ENCODE results near the gene EPX. TPM values are rescaled to one million over a fixed set of nuclear protein-coding genes. Genes with fewer than 3 reads are reported as not detected.
A peak's percentile ranks its signal among the peaks of the same experiment; 100 is the strongest.

Gene EPX
- polyA plus RNA-seq, 2 of the 4 experiments (the other 2 are of a cell fraction), result not detected

- TF ChIP-seq EHMT2 (IDR thresholded peaks at IDR 0.05; ENCODE audit: low read depth) (no peak), CTCF (IDR thresholded peaks at IDR 0.05) (peak; percentile 61), RNF2 (IDR thresholded peaks at IDR 0.05; ENCODE audit: borderline replicate concordance, low read depth) (no peak)
Measured at GRCh38 chr17:58172369-58173071, 20.0 kb upstream of the EPX start (continued).

GRCh38 chr17:58174871-58175270, 17.7 kb upstream of the EPX start:
- Histone ChIP-seq H3K4me1 (no peaks in the 10 kb centered on the region), H3K27ac (no peak overlapping the region), H3K4me3 (no peak overlapping the region), H3K9me3 (no peaks in the 10 kb centered on the region), H3K4me2 (no peak overlapping the region)
- 8% methylated on average over 3 of the region's 3 CpGs for WGBS (ENCODE audit: missing lambda C conversion rate)
- no peak for ATAC-seq
- ChIA-PET CTCF (interaction anchor here (1.0 to 1.2 kb wide), 3 partner anchors 53 to 79 kb away, joined by 3 to 4 read pairs (median 3); no protein-coding TSS in a partner anchor), POLR2A (no interaction called here)
- FAIRE-seq, result no peak
- TF ChIP-seq EHF (CRISPR knock-in tag; IDR thresholded peaks at IDR 0.05) (no peak), CEBPB (IDR thresholded peaks at IDR 0.05) (no peak), RARB (CRISPR knock-in tag; IDR thresholded peaks at IDR 0.05) (no peak), NPAS2 (CRISPR knock-in tag; IDR thresholded peaks at IDR 0.05; ENCODE audit: borderline replicate concordance) (no peak), ESRRA (IDR thresholded peaks at IDR 0.05; ENCODE audit: borderline replicate concordance, low read length) (no peak), E2F6 (IDR thresholded peaks at IDR 0.05; ENCODE audit: borderline replicate concordance, low read depth) (no peak), FOXS1 (CRISPR knock-in tag; IDR thresholded peaks at IDR 0.05) (no peak), NR3C1 (IDR thresholded peaks at IDR 0.05) (no peak), JUN (IDR thresholded peaks at IDR 0.05) (no peak), EP300 (IDR thresholded peaks at IDR 0.05) (no peak), RCOR1 (IDR thresholded peaks at IDR 0.05; ENCODE audit: low read depth, low read length) (no peak), ZC3H11A (IDR thresholded peaks at IDR 0.05) (no peak)
- DNase-seq (ENCODE audit: low read depth in 1 of 2, low spot score in 1 of 2), result no peak

- ChIA-PET POLR2A (no interaction called here), CTCF (interaction anchor here (1.0 to 3.0 kb wide), 8 partner anchors 8 to 80 kb away, joined by 3 to 7 read pairs (median 4); partner anchors contain the start of gene MKS1)
- no peak overlapping the region for H3K27ac ChIP-seq
- no peak overlapping the region for H3K4me3 ChIP-seq
- H3K4me2 ChIP-seq, result no peak overlapping the region
- H3K4me1 ChIP-seq, result no peaks in the 10 kb centered on the region
- FAIRE-seq (no peak), ATAC-seq (no peak), DNase-seq (ENCODE audit: low read depth in 1 of 2, low spot score in 1 of 2) (no peak)
- WGBS (ENCODE audit: missing lambda C conversion rate), result 39% methylated on average over 7 of the region's 7 CpGs
- TF ChIP-seq EHMT2 (IDR thresholded peaks at IDR 0.05; ENCODE audit: low read depth) (peak; percentile 59; the same call in 1 of the 2 replicates), E2F6 (IDR thresholded peaks at IDR 0.05; ENCODE audit: borderline replicate concordance, low read depth) (no peak), REST (IDR thresholded peaks at IDR 0.05) (peak; percentile 93)
- H3K9me3 ChIP-seq, result no peaks in the 10 kb centered on the region
Measured at GRCh38 chr17:58176200-58176599, 16.3 kb upstream of the EPX start.
